ENCODE data around the gene CRYBB1. TPM values are rescaled to one million over a fixed set of nuclear protein-coding genes. Genes with fewer than 3 reads are reported as not detected.

CRYBB1 gene
- total RNA-seq, 1 experiment from 2014 or later = not detected

- TF ChIP-seq CTCF (conservative IDR thresholded peaks at IDR 0.05; ENCODE audit: low read depth, low read length) (no peak), EZH2 (IDR thresholded peaks at IDR 0.05; ENCODE audit: low read length, unreplicated experiment) (no peak), EZH2phosphoT487 (IDR thresholded peaks at IDR 0.05; ENCODE audit: borderline replicate concordance, low read length) (no peak)
- 0 out of 2 replicates have a peak, but pooled peaks cover 3% of the 10 kb centered on the region for H3K79me2 ChIP-seq (ENCODE audit: low read length)
Observed at GRCh38 chr22:26587991-26588613, 29.7 kb downstream of the CRYBB1 start.

GRCh38 chr22:26586556-26587325, 31.1 kb downstream of the CRYBB1 start:
- intact Hi-C loops (cut with micrococcal nuclease) = loop anchor here (10.0 kb wide), 1 partner anchor 72 kb away; the partner anchor contains the start of gene TFIP11
- H3F3A ChIP-seq (ENCODE audit: low read length, unreplicated experiment) = no peaks in the 10 kb centered on the region
- ATAC-seq = no peak
- no peak overlapping the region for H3K27ac ChIP-seq (ENCODE audit: low read length)
- TF ChIP-seq EZH2 (IDR thresholded peaks at IDR 0.05; ENCODE audit: low read length, unreplicated experiment) = no peak
- H3K9me2 ChIP-seq (replicated peaks; ENCODE audit: low read length) = no peaks in the 10 kb centered on the region
- no peaks in the 10 kb centered on the region for H3K36me3 ChIP-seq (ENCODE audit: low read depth, low read length)
- no TSS peak for BruUV-seq (replicated peaks)
- no peak for DNase-seq
- H3K79me2 ChIP-seq (ENCODE audit: low read length) = 0 out of 2 replicates have a peak, but pooled peaks cover 3% of the 10 kb centered on the region
- no peaks in the 10 kb centered on the region for H4K20me1 ChIP-seq (ENCODE audit: low read length)
- no peak overlapping the region for H3K9ac ChIP-seq (ENCODE audit: low read length)
- H3K4me2 ChIP-seq (ENCODE audit: low read length) = no peak overlapping the region
- no peaks in the 10 kb centered on the region for H3K9me3 ChIP-seq (ENCODE audit: low read length)
- H3K27me3 ChIP-seq (ENCODE audit: low read length) = no peaks in the 10 kb centered on the region
- ChIA-PET POLR2A (ENCODE audit: unreplicated experiment) (no interaction called here), CTCF (no interaction called here)
- H3K4me3 ChIP-seq (ENCODE audit: low read length) = no peak overlapping the region
- no peak overlapping the region for H2AFZ ChIP-seq (ENCODE audit: low read length)
- peaks cover 16% of the 10 kb centered on the region for H3K4me1 ChIP-seq (ENCODE audit: insufficient read depth, low read length)

More at GRCh38 chr22:26587991-26588613, 29.7 kb downstream of the CRYBB1 start:
- intact Hi-C loops (cut with micrococcal nuclease) = loop anchor here (10.0 kb wide), 1 partner anchor 73 kb away; the partner anchor contains the start of gene TFIP11
- Histone ChIP-seq H3K4me1 (ENCODE audit: insufficient read depth, low read length) (peaks cover 16% of the 10 kb centered on the region), H4K20me1 (ENCODE audit: low read length) (no peaks in the 10 kb centered on the region), H3K27me3 (ENCODE audit: low read length) (no peaks in the 10 kb centered on the region), H3K27ac (ENCODE audit: low read length) (no peak overlapping the region), H3K9me3 (ENCODE audit: low read length) (no peaks in the 10 kb centered on the region), H3F3A (ENCODE audit: low read length, unreplicated experiment) (no peaks in the 10 kb centered on the region), H3K9ac (ENCODE audit: low read length) (no peak overlapping the region), H3K9me2 (replicated peaks; ENCODE audit: low read length) (no peaks in the 10 kb centered on the region), H3K36me3 (ENCODE audit: low read depth, low read length) (no peaks in the 10 kb centered on the region), H2AFZ (ENCODE audit: low read length) (no peak overlapping the region), H3K4me3 (ENCODE audit: low read length) (no peak overlapping the region), H3K4me2 (ENCODE audit: low read length) (no peak overlapping the region)
- DNase-seq = no peak
- ChIA-PET CTCF (no interaction called here), POLR2A (ENCODE audit: unreplicated experiment) (no interaction called here)
- BruUV-seq (replicated peaks) = TSS peak; percentile 49
- ATAC-seq = no peak

- Histone ChIP-seq H3K4me3 (ENCODE audit: low read length) (no peak overlapping the region), H3K9me2 (replicated peaks; ENCODE audit: low read length) (no peaks in the 10 kb centered on the region), H3K27ac (ENCODE audit: low read length) (no peak overlapping the region), H3K36me3 (ENCODE audit: low read depth, low read length) (no peaks in the 10 kb centered on the region), H3K9ac (ENCODE audit: low read length) (no peak overlapping the region), H3K9me3 (ENCODE audit: low read length) (no peaks in the 10 kb centered on the region), H3K79me2 (ENCODE audit: low read length) (0 out of 2 replicates have a peak, but pooled peaks cover 3% of the 10 kb centered on the region), H2AFZ (ENCODE audit: low read length) (no peak overlapping the region), H3K27me3 (ENCODE audit: low read length) (no peaks in the 10 kb centered on the region), H3K4me2 (ENCODE audit: low read length) (peak overlapping the region; percentile 11), H3K4me1 (ENCODE audit: insufficient read depth, low read length) (peaks cover 11% of the 10 kb centered on the region), H4K20me1 (ENCODE audit: low read length) (no peaks in the 10 kb centered on the region), H3F3A (ENCODE audit: low read length, unreplicated experiment) (no peaks in the 10 kb centered on the region)
- peak; percentile 81 for DNase-seq
- ChIA-PET CTCF (no interaction called here), POLR2A (ENCODE audit: unreplicated experiment) (interaction anchor here (0.6 kb wide), 1 partner anchor 48 kb away, joined by 3 read pairs; no protein-coding TSS in a partner anchor)
- TF ChIP-seq EZH2 (IDR thresholded peaks at IDR 0.05; ENCODE audit: low read length, unreplicated experiment) (no peak), CTCF (conservative IDR thresholded peaks at IDR 0.05; ENCODE audit: low read depth, low read length) (no peak)
- peak; percentile 69 for ATAC-seq
- no TSS peak for BruUV-seq (replicated peaks)
- intact Hi-C loops (cut with micrococcal nuclease) = loop anchor here (10.0 kb wide), 1 partner anchor 70 kb away; the partner anchor contains the start of gene TFIP11
Observed at GRCh38 chr22:26585104-26585790, 32.6 kb downstream of the CRYBB1 start.

Measured in PC-3 (cell line).